Activated T-cell treated with anti-CD3 and anti-CD28 coated beads for 1 hour (primary cell): ENCODE data around the gene RNF157.

Experiments
- DNase-seq: peaks from one replicate; pipeline ENCODE4 v3.0.0-alpha.2; 2020; ENCODE audit warnings: low read depth

The RNF157 gene

DNA sequence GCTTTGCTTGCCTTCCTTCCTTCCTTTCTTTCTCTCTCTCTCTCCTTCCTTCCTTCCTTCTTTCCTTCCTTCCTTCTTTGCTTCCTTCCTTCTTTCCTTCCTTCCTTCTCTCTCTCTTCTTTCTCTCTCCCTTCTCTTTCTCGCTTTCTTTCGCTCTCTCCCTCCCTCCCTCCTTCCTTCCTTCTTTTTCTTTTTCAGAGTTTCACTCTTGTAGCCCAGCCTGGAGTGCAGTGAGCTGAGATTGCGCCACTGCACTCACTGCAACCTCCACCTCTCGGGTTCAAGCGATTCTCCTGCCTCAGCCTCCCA, 117.1 kb downstream of the RNF157 start:
- no peak for DNase-seq

- no peak for DNase-seq
Measured at GRCh38 chr17:76122431-76123190, 117.7 kb downstream of the RNF157 start.

DNA sequence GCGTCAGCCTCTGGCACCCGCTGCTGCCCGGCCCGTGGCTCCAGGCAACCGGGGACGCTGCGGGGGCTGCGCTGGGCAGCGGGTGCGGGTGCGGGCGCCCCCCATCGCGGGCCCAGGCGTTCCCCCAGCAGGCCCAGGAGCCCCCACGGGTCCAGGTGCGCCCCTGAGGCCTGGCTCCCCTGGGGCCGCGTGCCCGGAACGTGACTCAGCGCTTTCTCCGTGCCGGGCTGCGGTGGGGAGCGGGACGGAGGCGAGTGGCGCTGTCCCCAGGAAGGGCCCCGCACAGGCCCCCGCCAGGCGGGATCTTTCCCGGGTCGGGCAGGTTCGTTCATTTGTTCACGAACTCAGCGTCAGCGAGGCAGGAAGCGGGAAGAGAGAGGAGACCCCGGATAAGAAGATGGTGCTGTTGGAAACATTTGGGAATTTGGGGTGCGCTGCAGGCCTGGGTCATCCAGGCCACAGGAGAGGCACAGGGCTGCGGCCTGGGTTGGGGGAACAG, 118.3 kb downstream of the RNF157 start:
- no peak for DNase-seq

DNA sequence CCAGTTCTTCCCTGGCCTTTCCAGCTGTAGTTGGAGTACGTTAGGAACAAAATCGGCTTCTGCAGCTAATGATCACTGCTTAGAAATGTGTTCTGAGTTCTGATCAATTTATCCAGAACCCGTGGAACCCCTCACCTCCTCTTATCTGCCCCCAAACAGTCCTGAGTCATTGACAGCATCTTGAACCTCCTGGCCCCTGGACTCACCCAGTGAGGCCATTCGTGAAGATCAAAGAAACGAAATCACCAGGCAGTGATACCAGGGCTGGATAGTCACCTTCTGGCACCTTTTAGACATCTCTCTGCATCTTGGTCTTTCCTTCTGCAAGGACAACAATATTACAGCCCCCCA, 119.7 kb downstream of the RNF157 start:
- DNase-seq = no peak

- DNase-seq = no peak
Measured at GRCh38 chr17:76119409-76120371, 120.6 kb downstream of the RNF157 start.

DNA sequence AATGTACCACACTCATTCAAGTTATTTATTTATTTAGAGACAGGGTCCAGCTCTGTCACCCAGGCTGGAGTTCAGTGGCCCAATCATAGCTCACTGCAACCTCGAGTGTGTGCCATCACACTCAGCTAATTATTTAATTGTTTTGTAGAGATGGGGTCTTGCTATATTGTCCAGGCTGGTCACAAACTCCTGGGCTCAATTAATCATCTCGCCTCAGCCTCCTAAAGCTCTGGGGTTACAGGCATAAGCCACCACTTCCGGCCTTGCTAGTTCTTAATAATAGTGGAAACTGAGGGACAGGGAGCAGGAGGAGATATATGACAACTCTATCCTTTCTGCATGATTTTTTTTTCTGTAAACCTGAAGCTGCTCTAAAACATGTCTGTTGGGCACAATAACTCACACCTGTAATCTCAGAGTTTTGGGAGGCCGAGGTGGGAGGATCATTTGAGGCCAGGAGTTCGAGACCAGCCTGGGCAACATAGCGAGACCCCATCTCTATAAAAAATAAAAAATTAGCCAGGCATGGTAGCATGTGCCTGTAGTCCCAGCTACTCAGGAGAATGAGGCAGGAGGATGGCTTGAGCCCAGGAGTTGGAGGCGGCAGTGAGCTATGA, 125.0 kb downstream of the RNF157 start:
- DNase-seq = no peak

DNA sequence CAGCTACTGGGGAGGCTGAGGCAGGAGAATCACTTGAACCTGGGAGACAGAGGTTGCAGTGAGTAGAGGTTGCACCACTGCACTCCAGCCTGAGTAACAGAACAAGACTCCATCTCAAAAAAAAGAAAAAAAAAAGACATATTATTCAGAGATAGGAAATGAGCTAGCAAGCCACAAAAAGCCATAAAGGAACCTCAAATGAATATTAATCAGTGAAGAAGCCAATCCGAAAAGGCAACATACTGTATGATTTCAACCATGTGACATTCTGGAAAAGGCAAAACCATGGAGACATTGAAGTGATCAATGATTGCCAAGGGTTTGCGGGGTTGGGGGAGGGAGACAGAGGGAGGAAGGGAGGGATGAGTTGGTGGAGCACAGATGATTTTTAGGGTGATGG, 128.3 kb downstream of the RNF157 start:
- no peak for DNase-seq

GRCh38 chr17:76107509-76107908, 132.8 kb downstream of the RNF157 start:
- no peak for DNase-seq

- no peak for DNase-seq
Measured at GRCh38 chr17:76106703-76107102, 133.6 kb downstream of the RNF157 start.

GRCh38 chr17:76104896-76105231, 135.4 kb downstream of the RNF157 start:
- DNase-seq = no peak

GRCh38 chr17:76104140-76104895, 136.0 kb downstream of the RNF157 start:
- no peak for DNase-seq

DNA sequence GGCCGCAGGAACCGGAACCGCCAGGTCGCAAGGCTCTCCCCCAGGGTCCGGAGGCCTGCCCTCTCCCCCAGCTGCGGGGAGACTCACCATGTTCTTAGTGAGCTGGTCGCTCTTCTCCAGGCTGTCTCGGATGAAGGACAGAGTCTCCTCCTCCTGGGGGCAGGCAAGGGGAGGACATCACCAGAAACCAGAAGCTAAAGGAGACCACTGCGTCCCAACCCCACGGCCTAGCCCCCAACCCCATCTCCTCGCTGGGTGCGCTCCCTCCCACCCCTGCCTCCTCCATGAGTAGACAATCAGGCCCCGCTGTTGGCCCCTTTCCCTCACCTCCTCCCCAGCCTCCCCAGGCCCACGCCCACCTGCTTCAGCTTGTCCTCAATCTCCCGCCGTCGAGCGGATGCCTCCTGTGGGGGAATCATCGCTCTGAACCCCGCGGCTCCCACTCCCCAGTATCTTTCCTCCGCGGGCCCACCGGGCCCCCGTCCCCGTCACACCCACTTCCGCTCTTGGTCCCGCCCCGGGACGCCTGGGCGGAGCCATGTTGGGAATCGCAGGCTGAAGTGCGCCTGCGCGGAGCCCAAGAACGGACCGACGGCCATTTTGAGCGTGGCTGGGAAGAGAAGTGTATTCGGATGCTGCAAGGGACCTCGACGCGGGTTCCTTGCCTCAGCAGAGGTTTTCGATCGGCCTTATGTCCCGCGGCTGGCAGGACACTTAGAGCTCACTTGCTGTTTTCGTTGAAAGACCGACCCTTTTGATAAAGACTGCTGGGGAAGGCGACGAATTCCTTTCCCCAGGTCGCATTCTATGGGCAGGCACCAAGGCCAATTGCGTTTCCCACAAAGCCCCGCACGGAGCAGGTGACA, 136.8 kb downstream of the RNF157 start, which contains the start of gene EXOC7:
TSS of gene EXOC7 (minus strand) at position 514 of the 866 bp plus-strand sequence. CDS start at position 419, 95 bp downstream.
- DNase-seq = peak; percentile 93

- DNase-seq = no peak
Measured at GRCh38 chr17:76102944-76103273, 137.4 kb downstream of the RNF157 start.

DNA sequence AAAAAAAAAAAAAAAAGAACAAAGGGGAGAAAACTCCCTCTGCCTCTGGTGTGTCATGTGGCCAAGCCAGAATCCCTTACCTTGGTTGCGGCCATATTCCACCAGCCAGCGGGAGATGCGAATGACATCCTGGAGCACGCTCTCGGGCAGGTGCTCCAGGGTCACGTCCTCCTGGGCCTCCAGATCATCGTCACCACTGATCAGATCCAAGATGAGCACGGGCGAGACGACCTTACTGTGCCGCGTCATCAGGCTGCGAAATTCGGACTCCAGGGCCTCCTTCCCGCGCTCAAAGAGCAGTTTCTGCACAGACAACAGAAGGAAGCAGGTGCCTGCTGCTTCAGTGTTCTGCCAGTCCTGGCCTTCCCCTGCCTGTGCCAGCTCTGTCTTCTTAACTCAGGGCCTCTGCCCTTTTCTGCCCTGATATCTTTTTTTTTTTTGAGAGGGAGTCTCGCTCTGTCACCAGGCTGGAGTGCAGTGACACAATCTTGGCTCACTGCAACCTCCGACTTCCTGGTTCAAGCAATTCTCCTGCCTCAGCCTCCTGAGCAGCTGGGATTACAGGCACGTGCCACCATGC, 142.5 kb downstream of the RNF157 start:
- DNase-seq = no peak

DNA sequence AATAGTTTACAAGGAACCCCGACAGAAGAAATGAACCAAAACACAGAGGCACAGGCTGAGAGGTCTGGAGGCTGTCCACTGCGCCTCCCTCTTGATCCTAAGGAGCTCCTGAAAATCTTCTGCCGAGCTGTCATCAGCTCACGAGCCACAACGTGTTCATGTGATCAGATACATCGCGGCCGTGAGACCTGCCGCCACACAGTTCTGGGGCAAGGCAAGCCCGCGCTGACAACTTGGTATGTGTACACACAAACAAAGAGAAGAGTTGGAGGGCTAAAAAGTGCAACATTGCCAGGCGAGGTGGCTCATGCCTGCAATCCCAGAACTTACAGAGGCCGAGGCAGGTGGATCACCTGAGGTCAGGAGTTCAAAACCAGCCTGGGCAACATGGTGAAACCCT, 144.3 kb downstream of the RNF157 start:
- DNase-seq = no peak

- no peak for DNase-seq
Measured at GRCh38 chr17:76094046-76094445, 146.2 kb downstream of the RNF157 start.

DNA sequence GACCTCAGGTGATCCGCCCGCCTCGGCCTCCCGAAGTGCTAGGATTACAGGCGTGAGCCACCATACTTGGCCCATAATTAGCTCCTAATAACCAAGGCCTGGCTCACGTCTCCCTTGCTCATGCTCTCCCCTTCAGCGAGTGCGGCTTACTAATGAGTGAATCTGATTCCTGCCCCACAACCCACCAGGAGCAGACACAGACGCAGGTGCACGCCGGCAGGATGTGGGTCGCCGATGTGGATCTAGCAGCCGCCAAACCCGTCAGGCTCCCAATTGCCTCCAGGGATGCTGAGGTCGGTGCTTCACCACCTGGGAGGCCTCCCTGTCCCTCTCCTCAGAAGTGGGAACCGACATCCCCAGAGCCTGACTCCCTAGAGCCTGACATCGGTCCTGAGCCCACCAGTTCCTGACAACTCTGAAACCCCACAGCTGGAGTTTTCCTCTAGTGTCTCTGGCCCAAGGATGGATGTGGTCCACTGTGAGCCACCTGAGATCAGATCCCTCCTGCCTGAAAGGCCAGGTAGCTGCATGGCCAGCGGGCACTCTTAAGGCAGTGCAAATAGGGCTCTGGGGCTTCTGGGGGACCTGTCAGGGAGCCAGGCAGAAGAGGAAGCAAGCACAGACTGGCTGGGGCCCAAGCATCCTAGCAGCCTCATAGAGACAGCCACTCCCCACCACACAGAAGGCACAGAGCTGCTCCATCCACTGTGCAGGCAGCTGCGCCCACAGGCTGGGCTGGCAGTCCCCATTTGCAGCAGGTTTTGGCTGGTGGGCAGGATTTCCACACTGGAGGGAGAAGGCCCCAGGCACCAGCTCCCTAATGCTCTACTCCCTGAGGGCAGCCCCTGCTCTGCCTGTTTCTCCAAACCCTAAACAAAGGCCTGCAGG, 147.5 kb downstream of the RNF157 start:
- no peak for DNase-seq
